ENCODE data around the gene HARBI1.

DNA sequence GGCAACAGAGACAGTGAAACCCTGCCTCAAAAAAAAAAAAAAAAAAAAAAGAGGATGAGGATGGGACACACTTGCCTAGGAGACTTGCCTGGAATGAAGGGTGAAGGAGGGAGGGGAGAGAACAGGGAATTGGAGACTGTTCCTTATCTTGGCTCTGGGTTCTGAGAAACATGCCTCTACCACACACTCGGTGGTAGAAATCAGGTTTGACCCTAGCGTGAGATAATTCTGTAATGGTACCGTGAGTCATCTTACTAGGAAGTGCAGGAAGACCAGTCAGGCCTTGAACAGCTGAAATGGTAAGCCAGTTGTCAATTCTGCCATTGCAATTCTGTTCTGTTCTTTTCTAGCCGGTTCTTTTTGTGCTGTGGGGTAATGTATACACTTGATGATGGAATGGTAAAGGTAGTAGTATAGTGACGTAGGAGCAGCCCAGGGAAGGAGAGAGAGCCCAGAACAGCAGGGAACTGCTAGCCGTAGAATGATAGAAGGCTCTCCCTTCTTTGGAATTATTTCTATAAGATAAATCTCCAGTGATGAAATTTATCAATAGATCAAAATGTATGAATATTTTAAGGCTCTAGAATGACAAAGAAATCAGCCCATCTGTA lies 19.3 kb downstream of the HARBI1 start:
- TF ChIP-seq EZH2phosphoT487 (IDR thresholded peaks at IDR 0.05; ENCODE audit: low read depth, severe bottlenecking, unreplicated experiment): no peak
- TF ChIP-seq EZH2 (IDR thresholded peaks at IDR 0.05; ENCODE audit: borderline replicate concordance): no peak
